Stomach (tissue), 4 donors: ENCODE data around the gene ABCC8.

Experiments used
- CTCF ChIP-seq, 7 experiments: fragments of 450-650 bp in 4 of 7; fragments of 200-600 bp in 3 of 7; sonication (generic) in 3 of 7; IDR thresholded peaks; one replicate each; pipeline ENCODE4 v1.5.1; 2016 to 2019; ENCODE audit warnings: antibody characterized with exemption in 7 of 7, control low read depth in 2 of 7, mild to moderate bottlenecking in 1 of 7
- POLR2A ChIP-seq, 4 donors: fragments of 450-650 bp; IDR thresholded peaks; one replicate each; pipeline ENCODE4 v1.6.1; 2016; ENCODE audit warnings: antibody characterized with exemption in 4 of 4, control low read depth in 2 of 4, mild to moderate bottlenecking in 1 of 4, moderate library complexity in 1 of 4
- POLR2AphosphoS5 ChIP-seq, 3 donors: sonication (generic); formaldehyde crosslinking; IDR thresholded peaks; one replicate each; pipeline ENCODE4 v1.6.1; 2016; ENCODE audit warnings: antibody characterized with exemption in 3 of 3

- no peak for TF ChIP-seq POLR2AphosphoS5 (IDR thresholded peaks at IDR 0.05)
- no peak for TF ChIP-seq POLR2A (IDR thresholded peaks at IDR 0.05)
- TF ChIP-seq CTCF (IDR thresholded peaks at IDR 0.05): no peak
Measured at GRCh38 chr11:17496406-17496805, 19.8 kb upstream of the ABCC8 start.
